GM21825 (cell line): ENCODE measurements around the gene ZSWIM6.

Experiments
- ATAC-seq: cut with Tn5 transposase; IDR thresholded peaks from one replicate; pipeline ENCODE4 v1.9.1; 2021; ENCODE audit warnings: mild to moderate bottlenecking, moderate library complexity; ENCODE audit not compliant: unreplicated experiment

ZSWIM6 gene

DNA sequence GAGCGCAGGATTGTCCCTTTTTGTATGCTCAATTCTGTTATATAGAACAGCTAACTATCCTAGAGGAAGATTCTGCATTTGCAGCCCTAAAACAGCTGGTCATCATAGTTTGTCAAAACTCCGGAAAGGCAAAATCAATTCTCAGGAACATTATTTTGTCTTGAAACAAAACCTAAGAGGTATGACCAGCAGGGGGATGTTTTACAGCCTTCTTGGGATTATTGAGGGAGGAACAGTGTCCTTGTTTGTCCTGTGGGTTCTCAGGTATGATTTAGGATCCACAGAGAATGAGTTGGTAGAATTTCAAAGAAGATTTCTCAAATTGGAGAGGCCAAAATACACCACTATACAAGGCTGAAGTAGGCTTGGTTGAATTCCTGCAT is 136.4 kb downstream of the ZSWIM6 start:
- no peak for ATAC-seq

DNA sequence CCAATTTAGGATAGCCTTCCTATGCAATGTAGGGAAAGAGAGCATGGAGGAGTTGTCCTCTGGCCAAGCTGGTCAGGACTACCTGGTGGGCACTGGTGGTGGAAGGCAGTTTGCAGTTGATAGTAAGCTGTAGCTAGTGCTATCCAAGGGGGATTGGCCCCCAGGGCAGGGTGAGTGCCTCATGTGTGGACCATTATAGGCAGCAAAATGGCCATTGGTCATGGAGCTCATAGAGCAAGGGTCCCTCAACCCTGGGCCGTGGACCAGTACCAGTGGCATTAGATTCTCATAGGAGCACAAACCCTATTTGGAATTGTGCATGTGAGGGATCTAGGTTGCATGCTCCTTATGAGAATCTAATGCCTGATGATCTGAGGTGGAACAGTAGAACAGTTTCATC is 139.3 kb downstream of the ZSWIM6 start:
- no peak for ATAC-seq

- no peak for ATAC-seq
Observed at GRCh38 chr5:61472172-61472958, 140.3 kb downstream of the ZSWIM6 start.

GRCh38 chr5:61474746-61475145 is 142.7 kb downstream of the ZSWIM6 start:
- no peak for ATAC-seq

- no peak for ATAC-seq
Observed at GRCh38 chr5:61477788-61478187, 145.7 kb downstream of the ZSWIM6 start.

- ATAC-seq = no peak
Observed at GRCh38 chr5:61479850-61480614, 148.0 kb downstream of the ZSWIM6 start.

- ATAC-seq = no peak
Observed at GRCh38 chr5:61482980-61483379, 150.9 kb downstream of the ZSWIM6 start.

DNA sequence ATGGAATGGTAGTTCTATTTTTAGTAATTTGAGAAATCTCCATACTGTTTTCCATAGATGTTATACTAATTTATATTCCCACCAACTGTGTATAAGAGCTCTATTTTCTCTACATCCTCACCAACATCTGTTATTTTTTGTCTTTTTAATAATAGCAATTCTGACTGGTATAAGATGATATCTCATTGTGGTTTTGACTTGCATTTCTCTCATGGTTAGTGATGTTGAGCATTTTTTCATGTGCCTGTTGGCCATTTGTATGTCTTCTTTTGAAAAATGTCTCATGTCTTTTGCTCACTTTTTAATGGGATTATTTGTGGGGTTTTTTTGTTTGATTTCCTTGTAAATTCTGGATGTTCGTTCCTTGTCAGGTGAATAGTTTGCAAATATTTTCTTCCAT is 154.4 kb downstream of the ZSWIM6 start:
- no peak for ATAC-seq

GRCh38 chr5:61489574-61489973 is 157.5 kb downstream of the ZSWIM6 start:
- ATAC-seq = no peak

GRCh38 chr5:61491861-61492260 is 159.8 kb downstream of the ZSWIM6 start:
- no peak for ATAC-seq

DNA sequence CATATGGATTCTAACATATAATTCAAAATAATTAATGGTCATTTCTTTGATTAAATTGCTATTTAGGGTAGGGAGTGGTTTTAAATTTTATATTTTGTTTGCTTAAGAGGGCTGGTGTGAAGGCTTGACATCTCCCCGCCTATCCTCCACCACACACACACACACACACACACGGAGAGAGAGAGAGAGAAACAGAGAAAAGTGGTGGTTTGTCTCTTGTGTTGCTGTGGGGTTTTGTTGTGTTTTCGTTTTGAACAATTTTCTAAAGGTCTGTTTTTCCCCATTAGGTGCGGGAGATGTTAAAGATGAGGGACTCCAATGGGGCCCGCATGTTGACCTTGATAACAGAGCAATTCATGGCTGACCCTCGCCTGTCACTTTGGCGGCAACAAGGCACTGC is 161.9 kb downstream of the ZSWIM6 start:
- ATAC-seq = no peak

DNA sequence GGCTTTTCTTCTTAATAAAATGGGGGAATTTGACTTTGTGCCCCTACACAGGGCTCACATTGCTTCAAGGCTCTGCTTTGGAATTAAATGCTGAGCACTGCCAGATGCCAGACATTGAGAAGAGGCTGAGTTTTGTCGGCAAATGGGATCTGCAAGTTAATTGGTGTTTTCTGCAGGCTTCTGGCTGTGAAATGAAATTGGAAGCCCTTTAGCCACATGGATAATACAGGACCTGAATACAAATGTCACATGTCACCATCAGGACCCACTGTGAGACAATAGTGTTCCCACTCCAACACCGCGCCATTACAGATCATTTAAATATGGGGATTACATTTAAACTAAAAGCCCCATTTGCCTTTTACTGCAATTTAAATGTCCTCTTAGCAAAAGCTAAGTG is 164.4 kb downstream of the ZSWIM6 start:
- ATAC-seq = no peak

DNA sequence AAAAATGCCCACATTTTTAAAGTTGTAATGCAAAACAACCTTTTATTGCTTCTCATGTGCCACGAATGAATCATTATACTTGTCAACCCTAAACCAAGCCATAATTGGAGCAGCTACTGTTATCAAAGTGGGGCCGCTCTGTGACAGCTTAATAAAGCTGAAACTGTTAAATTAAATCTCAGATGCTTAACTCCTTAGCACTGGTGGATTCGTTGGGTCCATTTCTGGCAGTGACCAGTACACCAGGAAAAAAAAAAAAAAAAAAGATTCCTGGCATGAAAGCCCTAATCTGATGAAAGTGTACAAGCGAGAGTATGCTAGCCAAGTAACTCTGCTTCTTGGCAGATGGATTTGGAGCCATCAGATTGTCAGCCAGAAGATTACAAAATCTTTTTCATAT is 164.8 kb downstream of the ZSWIM6 start:
- ATAC-seq = no peak

- no peak for ATAC-seq
Observed at GRCh38 chr5:61498121-61498520, 166.1 kb downstream of the ZSWIM6 start.

- no peak for ATAC-seq
Observed at GRCh38 chr5:61501971-61502370, 169.9 kb downstream of the ZSWIM6 start.

DNA sequence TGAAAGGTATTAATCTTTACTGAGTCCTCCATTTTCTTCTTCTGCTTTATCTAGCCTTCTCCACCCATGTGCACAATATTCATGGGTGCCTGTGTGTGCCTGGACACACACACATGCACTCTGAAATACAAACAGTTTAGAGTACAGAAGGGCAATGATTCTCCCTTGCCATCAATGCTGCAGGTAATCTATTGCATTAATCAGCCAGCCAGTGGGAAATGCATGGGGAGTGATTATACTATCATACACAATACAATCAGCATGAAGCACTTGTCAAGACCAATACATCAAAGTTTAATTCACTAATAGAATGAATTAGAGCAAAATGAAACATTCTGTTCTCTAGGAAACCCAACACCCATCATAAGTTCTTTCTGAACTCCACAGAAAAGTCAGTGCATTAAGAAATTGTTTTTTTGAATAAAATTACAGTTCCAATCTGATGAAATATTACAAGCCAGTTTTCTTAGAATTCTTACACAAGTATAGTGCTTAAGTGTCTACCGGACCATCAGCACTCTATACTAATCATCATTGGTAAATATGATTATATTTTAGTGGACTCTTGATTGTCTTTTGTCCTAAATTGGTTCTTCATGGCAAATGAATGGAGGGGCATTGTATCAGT is 172.2 kb downstream of the ZSWIM6 start:
- ATAC-seq = no peak

DNA sequence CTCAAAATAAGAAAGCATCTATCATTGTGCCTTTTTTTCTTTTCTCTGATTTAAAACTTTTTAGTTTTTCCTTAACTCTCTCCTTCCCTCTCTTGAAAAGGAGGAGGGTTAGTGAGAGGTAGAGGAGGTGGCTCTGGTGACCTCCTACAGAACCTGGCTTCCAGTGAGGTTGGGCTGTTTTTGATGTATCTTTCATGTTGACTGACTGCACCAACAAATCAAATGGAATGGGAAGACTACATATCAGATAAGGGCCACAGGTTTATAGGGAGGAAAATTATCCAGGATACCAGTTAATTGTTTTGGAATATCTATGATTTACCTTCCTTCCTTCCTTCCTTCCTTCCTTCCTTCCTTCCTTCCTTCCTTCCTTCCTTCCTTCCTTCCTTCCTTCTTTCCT is 173.2 kb downstream of the ZSWIM6 start:
- no peak for ATAC-seq

DNA sequence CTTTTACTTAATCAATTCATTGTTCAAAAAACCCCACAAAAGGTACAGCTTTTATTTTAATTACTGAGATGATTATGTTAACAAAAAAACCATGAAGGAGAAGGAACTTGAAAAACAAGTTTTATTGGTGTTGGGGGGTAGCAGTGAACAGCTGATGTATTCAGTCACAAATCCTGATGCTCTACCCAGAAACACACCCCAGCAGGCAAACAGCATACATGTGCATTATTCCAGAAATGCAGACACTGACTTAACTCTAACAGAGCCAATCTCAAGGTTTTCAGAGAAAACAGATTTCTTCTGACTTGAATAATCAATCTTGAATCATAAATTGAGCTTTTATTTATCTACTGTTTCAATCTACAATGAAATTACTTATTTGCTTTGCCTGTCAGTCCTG is 175.2 kb downstream of the ZSWIM6 start:
- ATAC-seq = no peak

DNA sequence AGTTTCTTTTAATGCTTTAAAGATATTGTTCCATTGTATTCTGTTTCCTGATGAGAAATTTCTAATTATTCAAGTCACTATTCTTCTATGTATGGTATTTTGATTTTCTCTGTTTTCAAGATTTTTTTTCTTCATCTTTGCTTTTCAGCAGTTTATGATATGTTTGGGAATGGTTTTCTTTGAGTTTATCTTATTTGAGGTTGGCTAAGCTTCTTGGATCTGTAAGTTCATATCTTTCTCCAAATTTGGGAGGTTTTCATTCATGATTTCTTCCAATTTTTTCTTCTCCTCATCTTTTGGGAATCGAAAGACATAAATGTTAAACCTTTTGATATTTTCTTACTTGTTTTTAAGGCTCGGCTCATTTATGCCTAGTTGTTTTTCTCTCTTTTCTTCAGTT is 184.9 kb downstream of the ZSWIM6 start:
- ATAC-seq = no peak

GRCh38 chr5:61519728-61520277 is 187.7 kb downstream of the ZSWIM6 start:
- ATAC-seq = no peak

GRCh38 chr5:61523073-61523472 is 191.0 kb downstream of the ZSWIM6 start:
- ATAC-seq = no peak

- ATAC-seq = no peak
Observed at GRCh38 chr5:61523997-61524396, 191.9 kb downstream of the ZSWIM6 start.
